WTC11 (cell line): ENCODE measurements around the gene GAK. TPM values are rescaled to one million over a fixed set of nuclear protein-coding genes. Genes with fewer than 3 reads are reported as not detected.

Experiments used
- ATAC-seq: fragments of 200-7000 bp; cut with Tn5 transposase; 2 replicates; pipeline ENCODE4 v1.10.0; 2021; ENCODE audit warnings: mild to moderate bottlenecking, moderate library complexity
- CTCF ChIA-PET: fragments of 300-600 bp; sonication (Branson Sonifier 250); formaldehyde crosslinking; loops from one replicate; lab custom pipeline; 2021; ENCODE audit warnings: antibody characterized with exemption; lab: Charles Lee
- POLR2A ChIA-PET: fragments of 350-600 bp; sonication (Branson Sonifier 250); formaldehyde crosslinking; loops from one replicate; lab custom pipeline; 2021; ENCODE audit warnings: antibody characterized with exemption; lab: Charles Lee
- DNase-seq: peaks from one replicate; pipeline ENCODE4 v3.0.0; 2021; ENCODE audit warnings: low spot score
- H3K27ac Mint-ChIP-seq: 2 replicates; pipeline ENCODE4 v1.8.0; 2021; ENCODE audit warnings: mixed read lengths
- H3K27me3 Mint-ChIP-seq: 2 replicates; pipeline ENCODE4 v1.8.0; 2021; ENCODE audit warnings: low read depth, mild to moderate bottlenecking, moderate library complexity, mixed read lengths
- H3K36me3 Mint-ChIP-seq: 2 replicates; pipeline ENCODE4 v1.8.0; 2021; ENCODE audit warnings: mixed read lengths
- H3K4me1 Mint-ChIP-seq: 2 replicates; pipeline ENCODE4 v1.8.0; 2022; ENCODE audit warnings: mixed read lengths
- H3K4me3 Mint-ChIP-seq: 2 replicates; pipeline ENCODE4 v1.8.0; 2021; ENCODE audit warnings: mild to moderate bottlenecking, moderate library complexity, mixed read lengths
- H3K9me3 Mint-ChIP-seq: 2 replicates; pipeline ENCODE4 v1.8.0; 2021; ENCODE audit warnings: mixed read lengths
- CBFB ChIP-seq: sonication (generic); formaldehyde crosslinking; IDR thresholded peaks from 2 replicates; pipeline ENCODE4 v1.8.1; 2022; ENCODE audit warnings: mild to moderate bottlenecking, low read depth, missing genetic modification reagents
- CDX4 ChIP-seq: fragments of 250-450 bp; sonication (Bioruptor Pico); IDR thresholded peaks from 2 replicates; pipeline ENCODE4 v1.9.0; 2021; ENCODE audit warnings: moderate library complexity, mild to moderate bottlenecking, inconsistent platforms, borderline replicate concordance
- E2F1 ChIP-seq: sonication (generic); formaldehyde crosslinking; IDR thresholded peaks from 2 replicates; pipeline ENCODE4 v1.8.0; 2022; ENCODE audit warnings: mild to moderate bottlenecking, missing genetic modification reagents
- EMX1 ChIP-seq: fragments of 250-450 bp; sonication (Bioruptor Pico); IDR thresholded peaks from 2 replicates; pipeline ENCODE4 v1.8.0; 2021; ENCODE audit warnings: mild to moderate bottlenecking
- KAT7 ChIP-seq: sonication (generic); formaldehyde crosslinking; IDR thresholded peaks from 2 replicates; pipeline ENCODE4 v1.8.1; 2023; ENCODE audit warnings: missing genetic modification reagents, mild to moderate bottlenecking, borderline replicate concordance
- NFE2L1 ChIP-seq: sonication (generic); formaldehyde crosslinking; IDR thresholded peaks from 2 replicates; pipeline ENCODE4 v1.8.1; 2023; ENCODE audit warnings: missing genetic modification reagents
- NR2C2 ChIP-seq: sonication (generic); formaldehyde crosslinking; IDR thresholded peaks from 2 replicates; pipeline ENCODE4 v1.8.0; 2022; ENCODE audit warnings: mild to moderate bottlenecking, missing genetic modification reagents
- OVOL2 ChIP-seq: fragments of 250-450 bp; sonication (Bioruptor Pico); IDR thresholded peaks from 2 replicates; pipeline ENCODE4 v1.9.0; 2021; ENCODE audit warnings: mild to moderate bottlenecking, borderline replicate concordance
- PRDM15 ChIP-seq: sonication (generic); formaldehyde crosslinking; IDR thresholded peaks from 2 replicates; pipeline ENCODE4 v1.8.0; 2022; ENCODE audit warnings: missing genetic modification reagents
- PREB ChIP-seq: sonication (generic); formaldehyde crosslinking; IDR thresholded peaks from 2 replicates; pipeline ENCODE4 v1.8.1; 2022; ENCODE audit warnings: mild to moderate bottlenecking, missing genetic modification reagents, moderate library complexity, borderline replicate concordance
- SMAD3 ChIP-seq: sonication (generic); formaldehyde crosslinking; IDR thresholded peaks from 2 replicates; pipeline ENCODE4 v1.8.0; 2022; ENCODE audit warnings: missing genetic modification reagents, mild to moderate bottlenecking, borderline replicate concordance
- SP1 ChIP-seq: sonication (generic); formaldehyde crosslinking; conservative IDR thresholded peaks from 2 replicates; pipeline ENCODE4 v1.8.1; 2022; ENCODE audit warnings: missing genetic modification reagents
- TEAD4 ChIP-seq: sonication (generic); formaldehyde crosslinking; IDR thresholded peaks from 2 replicates; pipeline ENCODE4 v1.8.0; 2022; ENCODE audit warnings: mild to moderate bottlenecking, missing genetic modification reagents
- ZBTB21 ChIP-seq: sonication (generic); formaldehyde crosslinking; IDR thresholded peaks from 2 replicates; pipeline ENCODE4 v1.8.1; 2023; ENCODE audit warnings: mild to moderate bottlenecking, missing genetic modification reagents, borderline replicate concordance
- ZMAT4 ChIP-seq: fragments of 250-450 bp; sonication (Bioruptor Pico); IDR thresholded peaks from 2 replicates; pipeline ENCODE4 v1.9.0; 2021; ENCODE audit warnings: mild to moderate bottlenecking
- ZNF121 ChIP-seq: sonication (generic); formaldehyde crosslinking; IDR thresholded peaks from 2 replicates; pipeline ENCODE4 v1.8.0; 2023; ENCODE audit warnings: missing genetic modification reagents
- ZNF232 ChIP-seq: sonication (generic); formaldehyde crosslinking; IDR thresholded peaks from 2 replicates; pipeline ENCODE4 v1.8.0; 2022; ENCODE audit warnings: mild to moderate bottlenecking, missing genetic modification reagents
- ZNF263 ChIP-seq: sonication (generic); formaldehyde crosslinking; IDR thresholded peaks from 2 replicates; pipeline ENCODE4 v1.8.1; 2022; ENCODE audit warnings: low read depth, mild to moderate bottlenecking, moderate library complexity, missing genetic modification reagents
- ZNF317 ChIP-seq: sonication (generic); formaldehyde crosslinking; IDR thresholded peaks from 2 replicates; pipeline ENCODE4 v1.8.1; 2023; ENCODE audit warnings: low read depth, mild to moderate bottlenecking, moderate library complexity, missing genetic modification reagents, borderline replicate concordance
- ZNF512 ChIP-seq: sonication (generic); formaldehyde crosslinking; IDR thresholded peaks from 2 replicates; pipeline ENCODE4 v1.8.1; 2022; ENCODE audit warnings: missing genetic modification reagents, borderline replicate concordance
- total RNA-seq: library from RNA; stranded (reverse); gene quantifications from 3 replicates; pipeline ENCODE4 v1.2.3, GENCODE V29; 2021

GAK gene
- total RNA-seq, 1 experiment from 2014 or later = 121 TPM

- CTCF ChIA-PET = interaction anchor here (1.9 kb wide), 1 partner anchor 45 kb away, joined by 7 read pairs; no protein-coding TSS in a partner anchor
- H3K27ac Mint-ChIP-seq = no peak overlapping the region
- H3K4me3 Mint-ChIP-seq = no peak overlapping the region
- H3K36me3 Mint-ChIP-seq = no peaks in the 10 kb centered on the region
- H3K4me1 Mint-ChIP-seq = no peaks in the 10 kb centered on the region
- peaks cover 3% of the 10 kb centered on the region; the same call in 1 of the 2 replicates for H3K9me3 Mint-ChIP-seq
- POLR2A ChIA-PET = no interaction called here
- no peak for TF ChIP-seq SP1 (CRISPR knock-in tag)
- no peak for TF ChIP-seq KAT7
- no peak for TF ChIP-seq ZNF121 (CRISPR knock-in tag)
- TF ChIP-seq ZMAT4 (CRISPR knock-in tag) = no peak
- TF ChIP-seq SMAD3 (CRISPR knock-in tag) = no peak
- no peak for TF ChIP-seq OVOL2 (CRISPR knock-in tag)
- no peak for TF ChIP-seq NFE2L1 (CRISPR knock-in tag)
- no peak for TF ChIP-seq PRDM15 (CRISPR knock-in tag)
- TF ChIP-seq PREB (CRISPR knock-in tag) = no peak
- TF ChIP-seq CBFB = no peak
- TF ChIP-seq ZNF317 (CRISPR knock-in tag) = no peak
- TF ChIP-seq E2F1 (CRISPR knock-in tag) = no peak
- no peak for TF ChIP-seq NR2C2 (CRISPR knock-in tag)
- no peak for TF ChIP-seq ZNF232 (CRISPR knock-in tag)
- no peak for TF ChIP-seq ZBTB21
- no peak for TF ChIP-seq TEAD4 (CRISPR knock-in tag)
- H3K27me3 Mint-ChIP-seq = peaks cover 34% of the 10 kb centered on the region
- DNase-seq (no peak), ATAC-seq (no peak)
These were observed 38.9 kb upstream of the GAK start for GRCh38 chr4:970854-971520.

GRCh38 chr4:970046-970745, 38.1 kb upstream of the GAK start:
- Mint-ChIP-seq H3K27me3 (peaks cover 31% of the 10 kb centered on the region), H3K27ac (no peak overlapping the region), H3K4me3 (no peak overlapping the region), H3K9me3 (peaks cover 1% of the 10 kb centered on the region; the same call in 1 of the 2 replicates), H3K4me1 (no peaks in the 10 kb centered on the region), H3K36me3 (no peaks in the 10 kb centered on the region)
- no peak for DNase-seq
- CTCF ChIA-PET = no interaction called here
- POLR2A ChIA-PET = interaction anchor here (0.6 to 0.7 kb wide), 2 partner anchors 69 to 102 kb away, joined by 3 read pairs; no protein-coding TSS in a partner anchor
- ATAC-seq = no peak
- TF ChIP-seq CDX4 (no peak), ZNF512 (CRISPR knock-in tag) (no peak), ZNF121 (CRISPR knock-in tag) (no peak), ZNF263 (CRISPR knock-in tag) (no peak), EMX1 (CRISPR knock-in tag) (no peak), ZNF232 (CRISPR knock-in tag) (no peak), PRDM15 (CRISPR knock-in tag) (no peak)
